ENCODE results near the gene OR1J2.

Gene OR1J2, protein sequence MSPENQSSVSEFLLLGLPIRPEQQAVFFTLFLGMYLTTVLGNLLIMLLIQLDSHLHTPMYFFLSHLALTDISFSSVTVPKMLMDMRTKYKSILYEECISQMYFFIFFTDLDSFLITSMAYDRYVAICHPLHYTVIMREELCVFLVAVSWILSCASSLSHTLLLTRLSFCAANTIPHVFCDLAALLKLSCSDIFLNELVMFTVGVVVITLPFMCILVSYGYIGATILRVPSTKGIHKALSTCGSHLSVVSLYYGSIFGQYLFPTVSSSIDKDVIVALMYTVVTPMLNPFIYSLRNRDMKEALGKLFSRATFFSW

DNA sequence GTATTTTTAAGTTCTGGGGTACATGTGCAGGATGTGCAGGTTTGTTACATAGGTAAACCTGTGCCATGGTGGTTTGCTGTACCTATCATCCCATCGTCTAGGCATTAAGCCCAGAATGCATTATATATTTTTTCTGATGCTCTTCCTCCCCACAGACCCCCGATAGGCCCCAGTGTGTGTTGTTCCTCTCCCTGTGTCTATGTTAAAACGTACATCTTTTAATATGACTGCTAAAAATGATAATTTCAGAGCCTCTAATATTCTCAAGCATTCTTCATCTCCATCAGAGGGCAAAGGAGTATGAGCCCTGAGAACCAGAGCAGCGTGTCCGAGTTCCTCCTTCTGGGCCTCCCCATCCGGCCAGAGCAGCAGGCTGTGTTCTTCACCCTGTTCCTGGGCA is at the start of gene OR1J2:
TSS of gene OR1J2 (plus strand) at position 301 of the 400 bp plus-strand sequence. CDS start at position 301, 0 bp downstream.
- peaks cover 49% of the 10 kb centered on the region for H3K9me3 ChIP-seq (ENCODE audit: control insufficient read depth, low read depth, low read length)
- no peaks in the 10 kb centered on the region for H3K36me3 ChIP-seq (ENCODE audit: control insufficient read depth, low read depth, low read length)
- H3K27me3 ChIP-seq (ENCODE audit: control insufficient read depth, insufficient read depth, low read length): no peaks in the 10 kb centered on the region
- no peak within 1 kb of the TSS for H3K27ac ChIP-seq (ENCODE audit: low read length)
- H3K4me1 ChIP-seq (ENCODE audit: control insufficient read depth, low read depth, low read length): no peaks in the 10 kb centered on the region
- H3K9ac ChIP-seq (ENCODE audit: low read length): no peak within 1 kb of the TSS
- no peak within 1 kb of the TSS for H3K4me3 ChIP-seq (ENCODE audit: low read length)

DNA sequence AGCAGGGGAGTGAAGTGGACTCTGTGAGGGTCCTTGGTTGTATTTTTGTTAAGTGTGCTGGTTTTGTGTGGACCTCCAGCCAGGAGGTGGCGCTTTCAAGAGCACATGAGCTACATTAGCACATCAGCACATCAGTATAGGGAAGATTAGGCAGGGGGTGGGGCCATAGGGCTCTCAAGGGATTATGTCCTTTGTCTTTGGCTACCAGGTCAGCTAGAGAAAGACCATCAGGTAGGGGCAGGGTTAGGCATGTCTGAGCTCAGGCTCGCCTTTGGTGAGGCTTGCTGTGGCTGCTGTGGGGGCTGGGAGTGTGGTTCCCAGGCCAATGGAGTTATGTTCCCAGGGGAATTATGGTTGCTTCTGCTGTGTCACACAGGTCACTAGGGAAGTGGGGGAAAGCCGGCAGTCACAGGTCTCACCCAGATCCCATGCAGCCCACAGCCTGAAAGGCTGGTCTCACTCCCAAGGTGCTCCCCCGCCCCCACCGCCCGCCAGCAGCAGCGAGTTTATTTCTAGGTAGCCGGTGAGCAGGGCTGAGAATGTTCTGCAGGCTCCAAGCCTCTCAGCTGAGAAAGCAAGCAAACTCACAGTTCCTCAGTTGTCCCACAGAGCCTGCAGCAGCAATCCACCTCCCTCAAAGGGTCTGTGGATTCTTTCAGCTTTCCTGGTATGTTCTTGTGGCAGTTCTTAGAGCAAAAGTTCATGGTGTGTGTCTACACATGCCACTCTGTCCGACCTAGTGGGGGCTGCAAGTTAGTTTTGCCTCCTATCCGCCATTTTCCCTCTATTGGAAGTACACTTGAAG is 46.6 kb upstream of the OR1J2 start:
- H3K4me3 ChIP-seq (ENCODE audit: low read length): no peak overlapping the region
- no peak overlapping the region for H3K27ac ChIP-seq (ENCODE audit: low read length)
- no peaks in the 10 kb centered on the region for H3K36me3 ChIP-seq (ENCODE audit: control insufficient read depth, low read depth, low read length)
- H3K9ac ChIP-seq (ENCODE audit: low read length): no peak overlapping the region
- peaks cover 15% of the 10 kb centered on the region for H3K9me3 ChIP-seq (ENCODE audit: control insufficient read depth, low read depth, low read length)
- no peaks in the 10 kb centered on the region for H3K4me1 ChIP-seq (ENCODE audit: control insufficient read depth, low read depth, low read length)
- no peaks in the 10 kb centered on the region for H3K27me3 ChIP-seq (ENCODE audit: control insufficient read depth, insufficient read depth, low read length)

DNA sequence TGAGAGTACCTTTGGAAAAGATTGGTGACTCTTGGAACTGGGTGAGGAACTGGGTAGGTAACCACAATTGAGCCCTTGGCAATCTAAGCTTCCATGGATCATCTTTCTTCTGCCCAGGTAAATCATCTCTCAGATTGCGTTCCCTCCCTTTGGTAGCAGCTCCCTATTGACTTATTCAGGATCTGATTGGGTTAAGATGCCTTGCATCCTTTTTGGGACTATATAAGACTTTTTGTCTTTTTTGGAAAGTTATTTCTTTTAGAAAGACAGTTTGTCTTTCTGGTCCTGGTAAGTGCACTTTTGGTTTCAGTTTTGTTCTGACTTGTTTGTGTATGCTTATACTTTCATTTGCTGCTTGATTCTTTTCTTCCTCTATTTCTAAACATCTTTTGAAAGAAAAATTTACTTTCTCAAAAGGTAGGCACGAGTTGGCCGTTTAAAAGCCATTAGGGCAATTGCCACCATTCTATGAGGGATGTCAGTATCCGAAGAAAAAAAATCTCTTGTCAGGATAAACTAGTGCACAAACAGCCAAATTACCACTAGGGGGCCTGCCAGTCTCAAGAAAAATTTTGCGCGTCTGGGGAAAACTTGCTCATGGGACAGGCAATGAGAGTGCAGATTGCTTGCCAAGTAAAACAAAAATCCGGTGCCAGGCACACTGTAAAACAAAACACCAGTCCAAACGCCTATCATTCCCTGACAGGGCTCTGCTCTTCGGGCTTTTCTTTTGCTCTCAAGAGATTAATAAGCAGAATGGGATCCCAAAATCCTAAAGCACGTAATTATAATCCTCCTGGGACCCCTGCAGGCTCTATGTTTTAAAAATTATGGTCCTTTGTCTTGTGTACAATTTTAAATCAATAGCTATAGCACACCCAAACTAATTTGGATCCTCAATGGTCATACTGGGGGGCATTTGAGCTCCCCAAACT is 45.7 kb upstream of the OR1J2 start:
- Histone ChIP-seq H3K27ac (ENCODE audit: low read length) (no peak overlapping the region), H3K4me3 (ENCODE audit: low read length) (no peak overlapping the region), H3K9me3 (ENCODE audit: control insufficient read depth, low read depth, low read length) (peaks cover 17% of the 10 kb centered on the region), H3K27me3 (ENCODE audit: control insufficient read depth, insufficient read depth, low read length) (no peaks in the 10 kb centered on the region), H3K4me1 (ENCODE audit: control insufficient read depth, low read depth, low read length) (no peaks in the 10 kb centered on the region), H3K36me3 (ENCODE audit: control insufficient read depth, low read depth, low read length) (no peaks in the 10 kb centered on the region), H3K9ac (ENCODE audit: low read length) (no peak overlapping the region)

DNA sequence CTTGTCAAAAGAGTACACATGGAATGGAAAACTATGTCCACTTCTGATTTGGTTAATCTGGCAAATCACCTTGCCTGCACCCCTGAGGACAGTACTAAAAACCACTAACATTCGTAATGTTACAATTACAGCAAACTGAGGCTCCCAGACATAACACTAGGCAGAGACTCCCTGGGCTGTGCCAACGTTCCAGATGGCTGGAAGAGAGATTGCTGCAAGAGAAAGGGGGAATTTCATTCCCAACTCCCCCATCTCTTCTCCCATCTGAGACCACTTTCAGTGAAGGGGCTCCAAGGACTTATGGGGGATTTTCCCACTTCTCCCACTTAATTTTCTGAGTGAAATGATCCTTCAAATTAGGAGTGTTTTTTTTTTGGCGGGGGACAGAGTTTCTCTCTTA is 44.1 kb upstream of the OR1J2 start:
- no peaks in the 10 kb centered on the region for H3K4me1 ChIP-seq (ENCODE audit: control insufficient read depth, low read depth, low read length)
- H3K27ac ChIP-seq (ENCODE audit: low read length): no peak overlapping the region
- no peaks in the 10 kb centered on the region for H3K36me3 ChIP-seq (ENCODE audit: control insufficient read depth, low read depth, low read length)
- no peak overlapping the region for H3K9ac ChIP-seq (ENCODE audit: low read length)
- peaks cover 19% of the 10 kb centered on the region for H3K9me3 ChIP-seq (ENCODE audit: control insufficient read depth, low read depth, low read length)
- no peak overlapping the region for H3K4me3 ChIP-seq (ENCODE audit: low read length)
- no peaks in the 10 kb centered on the region for H3K27me3 ChIP-seq (ENCODE audit: control insufficient read depth, insufficient read depth, low read length)

DNA sequence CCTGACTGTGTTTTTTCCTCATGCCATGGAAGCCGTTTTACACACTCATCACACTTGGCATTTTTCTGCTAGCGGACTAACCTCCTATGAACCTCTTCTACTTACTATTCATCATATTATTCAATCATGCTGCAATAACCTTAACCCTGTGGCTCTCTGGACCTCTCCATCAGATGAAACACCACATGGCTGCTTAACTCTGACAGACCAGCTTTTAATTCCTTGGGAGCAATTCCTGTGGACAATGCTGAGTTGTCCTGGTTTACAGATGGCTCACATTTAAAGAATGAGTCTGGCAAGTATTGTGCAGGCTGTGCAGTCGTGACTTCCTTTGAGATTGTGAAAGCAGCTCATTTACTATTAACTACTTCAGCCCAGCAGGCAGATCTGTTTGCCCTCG is 41.9 kb upstream of the OR1J2 start:
- Histone ChIP-seq H3K4me1 (ENCODE audit: control insufficient read depth, low read depth, low read length) (no peaks in the 10 kb centered on the region), H3K9ac (ENCODE audit: low read length) (no peak overlapping the region), H3K4me3 (ENCODE audit: low read length) (no peak overlapping the region), H3K9me3 (ENCODE audit: control insufficient read depth, low read depth, low read length) (peaks cover 33% of the 10 kb centered on the region), H3K27me3 (ENCODE audit: control insufficient read depth, insufficient read depth, low read length) (no peaks in the 10 kb centered on the region), H3K36me3 (ENCODE audit: control insufficient read depth, low read depth, low read length) (no peaks in the 10 kb centered on the region), H3K27ac (ENCODE audit: low read length) (no peak overlapping the region)

DNA sequence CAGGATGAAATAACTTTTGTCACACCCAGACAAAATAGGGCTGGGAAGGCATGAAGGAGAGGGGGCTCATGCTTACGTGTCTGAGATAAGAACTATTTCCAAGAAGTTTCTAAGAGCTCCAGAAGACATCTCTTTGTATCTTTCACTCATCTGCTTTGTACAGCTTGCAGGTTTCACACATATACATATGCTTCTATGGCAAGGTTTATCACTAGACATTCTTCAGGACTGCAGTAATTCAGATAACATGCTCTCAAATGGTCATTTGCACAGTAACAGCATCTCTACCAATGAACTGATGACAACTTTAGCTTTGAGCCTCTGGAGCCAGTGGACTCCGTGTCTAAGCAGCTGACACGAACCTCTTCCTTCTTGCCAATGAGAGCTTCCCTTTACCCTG is 36.0 kb upstream of the OR1J2 start:
- H3K27ac ChIP-seq (ENCODE audit: low read length): no peak overlapping the region
- no peaks in the 10 kb centered on the region for H3K4me1 ChIP-seq (ENCODE audit: control insufficient read depth, low read depth, low read length)
- H3K9me3 ChIP-seq (ENCODE audit: control insufficient read depth, low read depth, low read length): peaks cover 73% of the 10 kb centered on the region
- H3K27me3 ChIP-seq (ENCODE audit: control insufficient read depth, insufficient read depth, low read length): no peaks in the 10 kb centered on the region
- H3K36me3 ChIP-seq (ENCODE audit: control insufficient read depth, low read depth, low read length): no peaks in the 10 kb centered on the region
- no peak overlapping the region for H3K9ac ChIP-seq (ENCODE audit: low read length)
- H3K4me3 ChIP-seq (ENCODE audit: low read length): no peak overlapping the region

DNA sequence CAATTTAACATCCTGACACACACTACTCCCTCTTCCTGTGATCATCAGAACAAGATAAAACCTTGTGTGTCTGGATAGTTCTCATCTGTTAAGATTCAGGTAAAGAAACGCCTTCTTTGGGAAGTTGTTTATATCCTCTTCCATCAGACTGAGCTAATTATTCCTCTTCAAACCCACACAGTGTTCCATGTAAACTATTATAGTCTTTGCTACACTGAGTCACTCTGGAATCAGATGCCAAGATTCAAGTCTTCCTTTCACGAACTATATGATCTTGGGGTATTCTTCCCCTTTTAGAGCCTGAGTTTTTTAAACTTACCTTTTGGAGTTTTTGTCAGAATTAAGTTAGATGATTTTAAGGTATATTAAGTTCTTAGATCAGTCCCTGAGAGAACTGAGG is 34.9 kb upstream of the OR1J2 start:
- Histone ChIP-seq H3K9ac (ENCODE audit: low read length) (no peak overlapping the region), H3K36me3 (ENCODE audit: control insufficient read depth, low read depth, low read length) (no peaks in the 10 kb centered on the region)

DNA sequence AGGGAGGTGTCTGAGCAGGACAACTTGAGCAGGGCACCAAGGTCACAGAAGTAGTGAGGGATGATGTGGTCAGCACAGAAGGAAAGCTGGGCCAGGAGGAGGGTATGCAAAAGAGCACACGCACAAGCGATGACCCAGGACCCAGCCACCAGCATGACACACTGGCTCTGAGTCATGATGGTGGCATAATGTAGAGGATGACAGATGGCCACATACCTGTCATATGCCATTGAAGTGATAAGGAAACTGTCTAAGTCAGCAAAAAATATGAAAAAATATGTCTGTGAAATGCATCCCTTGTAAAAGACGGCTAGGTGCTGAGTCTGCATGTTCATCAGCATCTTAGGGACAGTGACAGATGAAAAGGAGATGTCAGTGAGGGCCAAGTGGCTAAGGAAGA is 33.3 kb upstream of the OR1J2 start:
- no peak overlapping the region for H3K9ac ChIP-seq (ENCODE audit: low read length)
- no peak overlapping the region for H3K27ac ChIP-seq (ENCODE audit: low read length)
- no peaks in the 10 kb centered on the region for H3K36me3 ChIP-seq (ENCODE audit: control insufficient read depth, low read depth, low read length)
- H3K4me1 ChIP-seq (ENCODE audit: control insufficient read depth, low read depth, low read length): no peaks in the 10 kb centered on the region
- H3K4me3 ChIP-seq (ENCODE audit: low read length): no peak overlapping the region
- peaks cover 82% of the 10 kb centered on the region for H3K9me3 ChIP-seq (ENCODE audit: control insufficient read depth, low read depth, low read length)
- H3K27me3 ChIP-seq (ENCODE audit: control insufficient read depth, insufficient read depth, low read length): no peaks in the 10 kb centered on the region

More for the DNA sequence above, 34.9 kb upstream of the OR1J2 start:
- peaks cover 76% of the 10 kb centered on the region for H3K9me3 ChIP-seq (ENCODE audit: control insufficient read depth, low read depth, low read length)
- H3K27me3 ChIP-seq (ENCODE audit: control insufficient read depth, insufficient read depth, low read length): no peaks in the 10 kb centered on the region
- H3K27ac ChIP-seq (ENCODE audit: low read length): no peak overlapping the region
- no peak overlapping the region for H3K4me3 ChIP-seq (ENCODE audit: low read length)
- H3K4me1 ChIP-seq (ENCODE audit: control insufficient read depth, low read depth, low read length): no peaks in the 10 kb centered on the region

DNA sequence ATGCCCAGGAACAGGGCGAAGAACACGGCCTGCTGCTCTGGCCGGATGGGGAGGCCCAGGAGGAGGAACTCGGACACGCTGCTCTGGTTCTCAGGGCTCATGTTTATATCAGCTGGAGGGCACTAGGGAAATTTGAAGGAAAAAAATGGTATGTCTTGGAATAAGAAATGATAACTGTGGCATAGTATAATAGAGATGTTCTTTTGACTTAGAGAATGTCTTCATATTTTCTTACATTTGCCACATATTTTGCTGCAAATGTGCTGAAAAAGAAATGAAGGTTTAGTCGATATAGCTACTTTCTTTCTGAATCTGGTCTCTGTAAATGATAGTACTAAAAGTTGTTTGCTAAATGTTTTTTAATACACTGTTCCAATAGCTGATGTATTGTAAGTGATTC is 32.8 kb upstream of the OR1J2 start, which contains the start of gene OR1J1:
TSS of gene OR1J1 (minus strand) at position 101 of the 400 bp plus-strand sequence. CDS start at position 101, 0 bp downstream.
- no peak within 1 kb of the TSS for H3K27ac ChIP-seq (ENCODE audit: low read length)
- H3K9ac ChIP-seq (ENCODE audit: low read length): no peak within 1 kb of the TSS
- no peaks in the 10 kb centered on the region for H3K27me3 ChIP-seq (ENCODE audit: control insufficient read depth, insufficient read depth, low read length)
- no peaks in the 10 kb centered on the region for H3K36me3 ChIP-seq (ENCODE audit: control insufficient read depth, low read depth, low read length)
- no peak within 1 kb of the TSS for H3K4me3 ChIP-seq (ENCODE audit: low read length)
- peaks cover 84% of the 10 kb centered on the region for H3K9me3 ChIP-seq (ENCODE audit: control insufficient read depth, low read depth, low read length)
- no peaks in the 10 kb centered on the region for H3K4me1 ChIP-seq (ENCODE audit: control insufficient read depth, low read depth, low read length)

DNA sequence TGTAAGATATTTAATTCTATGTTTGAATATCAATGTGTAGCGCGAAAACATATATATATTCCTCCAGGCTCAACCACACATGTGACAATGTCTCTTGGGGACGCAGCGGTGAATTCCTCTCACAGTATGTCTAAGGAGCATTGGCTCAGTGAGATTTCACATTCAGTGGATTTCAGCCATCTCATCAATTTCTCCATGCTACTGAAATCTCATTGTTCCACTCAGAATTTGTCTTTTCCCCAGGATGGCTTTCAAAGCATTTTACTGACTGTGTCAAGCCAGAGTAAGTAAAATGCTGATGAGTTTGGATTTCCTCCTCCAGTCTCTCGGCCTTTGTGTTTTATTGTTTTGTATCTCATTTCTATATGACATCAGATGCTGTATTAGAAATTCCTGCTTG is 31.5 kb upstream of the OR1J2 start:
- Histone ChIP-seq H3K27ac (ENCODE audit: low read length) (no peak overlapping the region), H3K4me3 (ENCODE audit: low read length) (no peak overlapping the region), H3K27me3 (ENCODE audit: control insufficient read depth, insufficient read depth, low read length) (no peaks in the 10 kb centered on the region), H3K4me1 (ENCODE audit: control insufficient read depth, low read depth, low read length) (no peaks in the 10 kb centered on the region), H3K36me3 (ENCODE audit: control insufficient read depth, low read depth, low read length) (no peaks in the 10 kb centered on the region), H3K9me3 (ENCODE audit: control insufficient read depth, low read depth, low read length) (peaks cover 79% of the 10 kb centered on the region), H3K9ac (ENCODE audit: low read length) (no peak overlapping the region)

DNA sequence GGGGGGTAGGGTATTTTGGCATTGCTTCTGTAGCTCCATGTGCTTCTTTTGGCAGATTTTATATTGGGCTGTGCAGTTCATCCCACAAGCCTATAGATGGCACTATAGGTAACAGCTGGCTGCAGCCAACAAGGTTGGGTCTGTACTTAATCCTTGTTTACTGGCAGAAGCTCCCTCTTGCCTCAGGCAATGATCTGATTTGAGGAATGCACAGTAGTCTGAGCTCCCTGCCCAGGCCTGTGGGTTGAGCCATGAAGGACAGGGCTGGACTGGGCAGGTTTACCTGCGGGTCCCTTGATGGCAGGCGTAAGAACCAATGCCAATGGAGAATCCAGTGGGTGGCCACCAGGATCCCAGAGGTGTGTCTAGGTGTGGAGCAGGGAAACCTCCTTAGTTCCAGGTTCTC is 11.7 kb upstream of the OR1J2 start:
- Histone ChIP-seq H3K27me3 (ENCODE audit: control insufficient read depth, insufficient read depth, low read length) (no peaks in the 10 kb centered on the region), H3K4me1 (ENCODE audit: control insufficient read depth, low read depth, low read length) (no peaks in the 10 kb centered on the region), H3K9ac (ENCODE audit: low read length) (no peak overlapping the region), H3K36me3 (ENCODE audit: control insufficient read depth, low read depth, low read length) (no peaks in the 10 kb centered on the region), H3K27ac (ENCODE audit: low read length) (no peak overlapping the region), H3K9me3 (ENCODE audit: control insufficient read depth, low read depth, low read length) (peaks cover 67% of the 10 kb centered on the region), H3K4me3 (ENCODE audit: low read length) (no peak overlapping the region)

All from iPS-18a (cell line).